Rectal smooth muscle tissue (tissue), 1 donor: ENCODE data around the gene GPATCH2.

Source experiments
- H3K27ac ChIP-seq: one replicate; pipeline ENCODE4 v1.7.0; 2013; ENCODE audit warnings: low read depth, low read length, inconsistent platforms
- H3K27me3 ChIP-seq: one replicate; pipeline ENCODE4 v1.7.0; 2013; ENCODE audit warnings: low read length; ENCODE audit not compliant: control insufficient read depth, insufficient read depth
- H3K36me3 ChIP-seq: one replicate; pipeline ENCODE4 v1.7.0; 2013; ENCODE audit warnings: low read length; ENCODE audit not compliant: control insufficient read depth, insufficient read depth
- H3K4me1 ChIP-seq: one replicate; pipeline ENCODE4 v1.7.0; 2013; ENCODE audit warnings: low read length; ENCODE audit not compliant: control insufficient read depth, insufficient read depth
- H3K4me3 ChIP-seq: one replicate; pipeline ENCODE4 v1.7.0; 2013; ENCODE audit warnings: low read length
- H3K9ac ChIP-seq: one replicate; pipeline ENCODE4 v1.7.0; 2013; ENCODE audit warnings: low read length

GPATCH2 gene

DNA sequence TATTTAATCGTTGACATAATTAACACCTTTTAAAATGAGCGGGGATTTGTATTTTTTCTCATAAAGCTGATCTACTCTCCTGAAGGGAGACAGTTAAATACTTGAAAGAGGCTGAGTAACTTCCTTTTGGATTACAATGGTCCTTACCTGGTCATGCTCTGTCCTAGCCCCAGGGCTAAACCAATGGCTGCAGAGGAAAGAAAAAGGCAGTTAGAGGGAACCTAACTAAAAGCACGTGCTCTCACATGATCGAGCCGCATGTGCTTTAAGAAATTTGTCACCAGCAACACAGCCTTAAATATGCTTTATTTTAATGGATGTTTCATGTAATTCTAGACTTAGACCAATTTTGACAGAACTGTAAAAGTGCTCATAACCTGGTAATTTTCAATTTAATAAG, 132.7 kb downstream of the GPATCH2 start:
- H3K36me3 ChIP-seq: no peaks in the 10 kb centered on the region
- no peak overlapping the region for H3K27ac ChIP-seq
- no peaks in the 10 kb centered on the region for H3K27me3 ChIP-seq
- H3K4me3 ChIP-seq: no peak overlapping the region
- no peaks in the 10 kb centered on the region for H3K4me1 ChIP-seq
- H3K9ac ChIP-seq: no peak overlapping the region

DNA sequence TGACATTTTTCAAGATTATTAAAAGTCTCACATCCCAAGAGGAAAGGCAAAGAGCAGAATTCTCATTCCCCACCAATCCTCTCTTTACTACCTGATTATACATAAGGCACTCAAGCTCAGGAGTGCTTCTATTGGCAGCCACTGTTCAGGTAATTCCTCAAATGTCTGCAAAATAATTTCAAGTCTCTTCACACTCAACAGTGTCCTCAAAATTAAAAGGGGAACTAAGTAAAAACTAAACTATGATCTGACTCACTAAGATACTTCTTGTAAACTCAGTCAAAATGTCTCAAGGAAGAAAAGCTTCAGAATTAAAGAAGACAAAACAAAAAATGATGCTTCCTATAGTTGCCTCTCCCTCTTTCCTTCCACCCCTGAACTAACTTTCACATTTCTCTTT, 135.6 kb downstream of the GPATCH2 start:
- Histone ChIP-seq H3K27me3 (no peaks in the 10 kb centered on the region), H3K27ac (no peak overlapping the region), H3K4me3 (no peak overlapping the region), H3K4me1 (no peaks in the 10 kb centered on the region), H3K9ac (no peak overlapping the region), H3K36me3 (no peaks in the 10 kb centered on the region)

DNA sequence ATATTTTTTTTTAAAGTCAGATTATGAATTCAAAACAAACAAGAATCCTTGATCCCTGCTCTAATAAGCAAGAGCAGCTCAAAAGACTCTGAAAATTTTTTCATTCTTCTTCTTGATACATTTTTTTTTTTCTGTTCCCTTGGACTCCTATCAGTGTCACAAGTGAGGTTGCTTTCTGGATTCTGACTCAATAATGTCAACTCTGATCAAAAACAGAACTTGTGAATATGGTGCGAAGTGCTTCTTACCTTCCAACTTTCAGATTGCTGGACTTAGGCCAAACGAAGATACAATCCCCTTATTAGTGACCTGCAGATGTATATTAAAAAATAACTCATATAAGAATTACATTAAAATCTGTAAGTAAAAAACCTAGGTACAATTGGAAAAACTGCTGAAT, 136.1 kb downstream of the GPATCH2 start:
- no peak overlapping the region for H3K27ac ChIP-seq
- no peak overlapping the region for H3K9ac ChIP-seq
- no peak overlapping the region for H3K4me3 ChIP-seq
- H3K36me3 ChIP-seq: no peaks in the 10 kb centered on the region
- H3K27me3 ChIP-seq: no peaks in the 10 kb centered on the region
- no peaks in the 10 kb centered on the region for H3K4me1 ChIP-seq

DNA sequence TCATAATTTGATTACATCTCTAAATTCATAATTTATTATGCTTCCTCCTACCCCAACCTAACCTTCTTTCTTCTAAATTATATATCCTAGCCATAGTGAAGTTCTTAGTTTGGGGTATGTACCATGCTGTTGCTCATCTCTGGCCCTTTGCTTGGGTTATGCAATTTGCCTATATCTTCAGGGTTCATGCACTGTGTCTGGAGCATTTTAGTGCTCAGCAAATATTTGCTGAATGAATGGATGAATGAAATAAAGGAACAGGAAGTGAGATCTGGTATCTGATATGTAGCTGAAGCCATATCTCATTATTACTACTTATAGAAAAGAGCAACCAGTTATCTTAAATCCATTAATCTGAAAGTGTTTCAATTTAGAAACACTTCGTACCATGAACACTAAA, 137.6 kb downstream of the GPATCH2 start:
- no peaks in the 10 kb centered on the region for H3K27me3 ChIP-seq
- no peak overlapping the region for H3K27ac ChIP-seq
- H3K4me3 ChIP-seq: no peak overlapping the region
- no peaks in the 10 kb centered on the region for H3K4me1 ChIP-seq
- H3K9ac ChIP-seq: no peak overlapping the region
- no peaks in the 10 kb centered on the region for H3K36me3 ChIP-seq

DNA sequence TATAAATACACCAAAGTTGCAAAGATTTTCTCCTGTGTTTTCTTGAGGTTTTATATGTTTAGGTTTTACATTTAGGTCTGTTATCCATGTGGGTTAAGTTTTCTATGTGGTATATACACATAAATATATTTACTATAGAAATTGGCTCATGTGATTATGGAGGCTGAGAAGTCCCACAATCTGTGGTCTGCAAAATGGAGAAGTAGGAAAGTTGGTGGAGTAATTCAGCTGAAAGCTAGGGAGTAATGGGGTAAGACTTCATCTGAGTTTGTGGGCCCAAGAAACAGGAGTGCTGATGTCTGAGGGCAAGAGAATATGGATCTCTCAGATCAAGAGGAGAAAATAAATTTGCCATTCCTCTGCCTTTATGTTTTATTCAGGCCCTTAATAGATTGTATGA, 146.0 kb downstream of the GPATCH2 start:
- H3K4me3 ChIP-seq: no peak overlapping the region
- no peak overlapping the region for H3K27ac ChIP-seq
- no peaks in the 10 kb centered on the region for H3K27me3 ChIP-seq
- no peaks in the 10 kb centered on the region for H3K36me3 ChIP-seq
- no peak overlapping the region for H3K9ac ChIP-seq
- no peaks in the 10 kb centered on the region for H3K4me1 ChIP-seq

DNA sequence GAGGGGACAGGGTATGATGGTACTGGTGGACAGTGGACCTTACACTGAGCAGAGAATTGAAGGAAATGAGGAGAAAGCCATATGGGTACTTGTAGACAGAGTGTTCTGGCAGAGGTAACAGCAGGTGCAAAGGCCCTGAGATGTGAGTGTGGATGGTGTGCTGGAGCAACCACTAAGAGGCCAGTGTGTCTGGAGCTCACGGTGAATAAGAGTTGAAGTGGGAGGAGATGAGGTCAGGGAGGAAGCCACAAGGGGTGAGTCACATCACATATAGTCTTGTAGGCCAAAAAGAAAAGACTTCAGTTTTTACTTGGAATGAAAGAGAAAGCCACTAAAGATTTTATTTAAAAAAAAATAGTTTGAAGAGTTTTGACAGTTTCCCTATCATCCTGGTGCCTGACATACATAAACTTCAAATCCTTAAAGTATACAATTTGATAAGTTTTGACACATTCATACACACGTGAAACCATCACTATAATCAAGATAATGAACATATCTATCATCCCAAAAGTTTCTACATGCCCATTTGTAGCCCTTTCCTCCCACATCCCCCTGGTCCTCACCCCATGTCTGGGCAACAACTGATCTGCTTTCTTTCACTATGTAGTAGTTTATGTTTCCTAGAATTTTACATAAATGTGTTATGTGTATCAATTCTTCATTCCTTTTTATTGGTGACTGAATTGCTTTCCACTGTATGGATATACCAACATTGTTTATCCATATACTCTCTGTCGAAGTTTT, 148.4 kb downstream of the GPATCH2 start:
- Histone ChIP-seq H3K27me3 (no peaks in the 10 kb centered on the region), H3K4me3 (no peak overlapping the region), H3K36me3 (no peaks in the 10 kb centered on the region), H3K4me1 (no peaks in the 10 kb centered on the region), H3K9ac (no peak overlapping the region), H3K27ac (no peak overlapping the region)

DNA sequence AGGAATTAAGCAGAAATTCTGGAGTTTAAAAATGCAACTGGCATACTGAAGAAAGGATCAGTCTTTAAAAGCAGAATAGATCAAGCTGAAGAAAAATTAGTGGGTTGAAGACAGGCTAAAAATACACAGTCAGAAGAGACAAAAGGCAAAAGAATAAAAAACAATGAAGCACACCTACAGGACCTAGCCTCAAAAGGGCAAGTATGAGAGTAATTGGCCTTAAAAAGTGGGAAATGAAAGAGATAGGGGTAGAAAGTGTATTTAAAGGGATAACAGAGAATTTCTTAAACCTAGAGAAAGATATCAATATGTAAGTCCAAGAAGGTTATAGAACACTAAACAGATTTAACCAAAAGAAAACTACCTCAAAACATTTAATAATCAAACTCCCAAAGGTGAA, 152.4 kb downstream of the GPATCH2 start:
- Histone ChIP-seq H3K36me3 (no peaks in the 10 kb centered on the region), H3K27ac (no peak overlapping the region), H3K4me3 (no peak overlapping the region), H3K27me3 (no peaks in the 10 kb centered on the region), H3K9ac (no peak overlapping the region), H3K4me1 (no peaks in the 10 kb centered on the region)

DNA sequence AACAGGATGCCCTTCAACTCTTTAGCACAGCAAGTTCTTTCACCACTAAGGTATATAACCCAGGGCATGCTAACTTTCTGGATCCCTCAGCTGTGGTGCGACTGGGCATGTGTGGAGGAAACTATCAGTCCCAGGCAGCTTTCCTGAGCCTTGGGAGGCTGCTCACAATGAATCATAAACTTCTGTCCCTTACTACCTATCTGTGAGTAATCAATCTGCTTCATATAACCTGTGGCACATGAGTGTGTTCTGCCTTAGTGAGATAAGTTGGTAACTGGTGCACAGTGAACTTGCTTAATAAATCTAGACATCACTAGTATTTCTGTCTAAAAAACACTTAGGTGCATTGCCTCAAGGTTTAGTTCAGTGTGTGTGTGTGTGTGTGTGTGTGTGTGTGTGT, 158.0 kb downstream of the GPATCH2 start:
- Histone ChIP-seq H3K9ac (no peak overlapping the region), H3K4me1 (no peaks in the 10 kb centered on the region), H3K36me3 (no peaks in the 10 kb centered on the region), H3K27me3 (no peaks in the 10 kb centered on the region), H3K27ac (no peak overlapping the region), H3K4me3 (no peak overlapping the region)

DNA sequence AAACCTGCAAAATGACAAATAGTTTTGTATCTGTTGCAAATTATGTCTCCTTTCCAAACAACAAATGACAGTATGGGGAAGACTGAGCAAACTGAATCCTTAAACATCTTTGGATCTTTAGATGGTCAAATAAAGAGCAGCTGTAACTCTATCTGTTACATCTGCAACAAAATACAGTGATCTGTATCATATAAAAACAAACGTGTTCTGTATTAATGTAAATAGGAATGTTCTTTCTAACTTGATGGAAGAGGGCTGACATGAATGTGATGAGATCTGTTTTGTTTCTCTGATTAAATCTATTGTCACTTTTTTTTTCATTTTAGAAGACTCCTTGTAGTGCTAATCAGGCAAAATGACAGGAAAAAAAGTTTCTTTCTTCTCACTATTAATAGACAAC, 159.5 kb downstream of the GPATCH2 start:
- H3K27me3 ChIP-seq: no peaks in the 10 kb centered on the region
- no peak overlapping the region for H3K9ac ChIP-seq
- H3K36me3 ChIP-seq: no peaks in the 10 kb centered on the region
- no peak overlapping the region for H3K27ac ChIP-seq
- H3K4me3 ChIP-seq: no peak overlapping the region
- H3K4me1 ChIP-seq: no peaks in the 10 kb centered on the region

DNA sequence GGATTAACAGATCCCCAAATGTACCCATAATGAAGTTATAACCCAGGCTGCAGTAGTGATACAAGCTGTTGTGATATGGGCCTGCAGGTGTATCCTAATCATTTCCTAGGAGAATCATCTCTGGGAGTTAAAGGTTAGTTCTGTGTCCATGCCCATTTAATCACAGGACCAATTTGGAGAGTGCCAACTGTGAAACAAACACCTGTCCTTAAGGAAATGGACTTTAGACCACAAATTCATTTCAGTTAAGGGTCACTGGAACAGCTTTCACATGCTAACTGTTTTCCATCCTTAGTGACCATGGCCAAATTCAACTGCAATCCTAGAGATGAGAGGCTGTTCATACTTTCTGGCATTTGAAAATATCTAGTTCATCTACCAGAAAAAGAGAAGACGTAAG, 160.9 kb downstream of the GPATCH2 start:
- H3K9ac ChIP-seq: no peak overlapping the region
- H3K27me3 ChIP-seq: no peaks in the 10 kb centered on the region
- H3K4me3 ChIP-seq: no peak overlapping the region
- no peak overlapping the region for H3K27ac ChIP-seq
- no peaks in the 10 kb centered on the region for H3K4me1 ChIP-seq
- H3K36me3 ChIP-seq: no peaks in the 10 kb centered on the region

DNA sequence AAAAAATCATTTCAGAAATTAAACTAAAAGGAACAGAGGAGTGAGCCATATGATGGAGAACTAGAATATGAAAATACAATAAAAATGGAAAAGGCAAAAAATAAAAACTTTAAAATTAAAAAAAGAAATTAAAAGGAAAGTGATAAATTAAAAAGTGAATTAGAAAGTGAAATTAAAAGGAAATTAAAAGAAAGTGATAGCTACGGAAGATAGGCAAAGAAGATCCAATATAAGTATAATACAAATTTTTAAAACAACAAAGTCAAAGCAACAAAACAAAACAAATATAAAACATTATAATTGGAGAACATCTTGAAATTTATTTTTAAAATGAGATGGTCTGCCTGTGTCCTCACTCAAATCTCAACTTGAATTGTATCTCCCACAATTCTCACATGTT, 165.8 kb downstream of the GPATCH2 start:
- no peak overlapping the region for H3K4me3 ChIP-seq
- H3K9ac ChIP-seq: no peak overlapping the region
- H3K4me1 ChIP-seq: no peaks in the 10 kb centered on the region
- H3K27me3 ChIP-seq: no peaks in the 10 kb centered on the region
- H3K27ac ChIP-seq: no peak overlapping the region
- no peaks in the 10 kb centered on the region for H3K36me3 ChIP-seq

DNA sequence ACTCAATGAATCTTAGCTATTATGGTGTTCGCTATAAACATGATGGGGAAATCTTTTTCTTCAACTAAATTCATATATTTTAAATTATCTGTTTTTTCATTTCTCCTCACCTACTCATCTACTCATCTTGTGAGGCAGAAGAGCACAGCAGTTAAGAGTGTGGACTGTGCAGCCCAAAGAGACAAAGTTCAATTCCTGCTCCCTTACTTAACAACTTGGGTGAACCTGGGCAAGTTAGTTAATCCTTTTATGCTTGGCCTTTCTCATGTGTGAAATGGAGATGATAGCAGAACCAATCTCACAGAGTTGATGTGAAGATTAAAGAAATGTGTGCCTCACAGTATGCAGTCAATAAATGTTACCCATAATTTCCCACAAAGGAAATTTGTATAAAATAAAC, 168.2 kb downstream of the GPATCH2 start:
- H3K27ac ChIP-seq: no peak overlapping the region
- no peak overlapping the region for H3K9ac ChIP-seq
- no peaks in the 10 kb centered on the region for H3K4me1 ChIP-seq
- H3K4me3 ChIP-seq: no peak overlapping the region
- H3K36me3 ChIP-seq: no peaks in the 10 kb centered on the region
- no peaks in the 10 kb centered on the region for H3K27me3 ChIP-seq

DNA sequence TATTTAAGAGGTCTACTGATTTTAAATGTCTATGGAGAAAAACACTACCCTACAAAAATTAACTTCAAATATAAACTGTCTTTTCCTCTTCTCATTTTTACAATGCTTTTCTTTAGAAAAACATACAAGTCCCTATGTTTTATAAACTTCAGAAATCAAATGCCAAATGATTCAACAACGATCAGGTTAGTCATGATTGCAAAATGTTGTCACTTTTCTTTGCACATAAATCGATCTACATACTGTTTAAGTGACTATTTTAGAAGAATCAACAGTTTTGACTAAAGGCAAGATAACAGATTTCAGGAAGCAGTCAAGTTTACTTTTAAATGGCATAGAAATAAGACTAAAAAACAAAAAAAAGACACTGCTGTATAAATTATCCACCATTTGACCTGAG, 168.7 kb downstream of the GPATCH2 start:
- Histone ChIP-seq H3K27me3 (no peaks in the 10 kb centered on the region), H3K4me3 (no peak overlapping the region), H3K9ac (no peak overlapping the region), H3K27ac (no peak overlapping the region), H3K4me1 (no peaks in the 10 kb centered on the region), H3K36me3 (no peaks in the 10 kb centered on the region)
